Neural crest cell (in vitro differentiated cells): Measurements from ENCODE around the gene HDDC2. TPM values are rescaled to one million over a fixed set of nuclear protein-coding genes. Genes with fewer than 3 reads are reported as not detected.

Experiments
- DNase-seq: peaks from one replicate; pipeline ENCODE4 v3.0.0; 2021; ENCODE audit warnings: low read depth, mixed read lengths, low spot score
- H3K27ac Mint-ChIP-seq: one replicate; pipeline ENCODE4 v1.8.0; 2021; ENCODE audit warnings: mild to moderate bottlenecking, mixed read lengths; ENCODE audit not compliant: unreplicated experiment
- H3K27me3 Mint-ChIP-seq: 2 replicates; pipeline ENCODE4 v1.8.0; 2021; ENCODE audit warnings: low read depth, mild to moderate bottlenecking, mixed read lengths
- H3K36me3 Mint-ChIP-seq: 2 replicates; pipeline ENCODE4 v1.8.0; 2021; ENCODE audit warnings: low read depth, mild to moderate bottlenecking, mixed read lengths
- H3K4me1 Mint-ChIP-seq: 2 replicates; pipeline ENCODE4 v1.8.0; 2021; ENCODE audit warnings: mixed read lengths
- H3K4me3 Mint-ChIP-seq: one replicate; pipeline ENCODE4 v1.8.0; 2021; ENCODE audit warnings: mild to moderate bottlenecking, mixed read lengths
- H3K9me3 Mint-ChIP-seq: 2 replicates; pipeline ENCODE4 v1.8.0; 2021; ENCODE audit warnings: mixed read lengths
- total RNA-seq: library from RNA; stranded (reverse); gene quantifications from 2 replicates; pipeline ENCODE4 v1.2.1, GENCODE V29; 2021
- TF ChIP-seq, protein P1 (sequence below): fragments of 200-600 bp; sonication (generic); conservative IDR thresholded peaks from 2 replicates; pipeline ENCODE4 v1.5.0; 2021; ENCODE audit warnings: antibody characterized with exemption, mild to moderate bottlenecking

Gene HDDC2
- total RNA-seq, 1 donor from 2014 or later = 103 TPM

- no peak overlapping the region for H3K27ac Mint-ChIP-seq
- no peak for DNase-seq
- H3K36me3 Mint-ChIP-seq = no peaks in the 10 kb centered on the region
- peaks cover 4% of the 10 kb centered on the region for H3K4me1 Mint-ChIP-seq
- H3K4me3 Mint-ChIP-seq = no peak overlapping the region
- TF ChIP-seq, protein P1, sequence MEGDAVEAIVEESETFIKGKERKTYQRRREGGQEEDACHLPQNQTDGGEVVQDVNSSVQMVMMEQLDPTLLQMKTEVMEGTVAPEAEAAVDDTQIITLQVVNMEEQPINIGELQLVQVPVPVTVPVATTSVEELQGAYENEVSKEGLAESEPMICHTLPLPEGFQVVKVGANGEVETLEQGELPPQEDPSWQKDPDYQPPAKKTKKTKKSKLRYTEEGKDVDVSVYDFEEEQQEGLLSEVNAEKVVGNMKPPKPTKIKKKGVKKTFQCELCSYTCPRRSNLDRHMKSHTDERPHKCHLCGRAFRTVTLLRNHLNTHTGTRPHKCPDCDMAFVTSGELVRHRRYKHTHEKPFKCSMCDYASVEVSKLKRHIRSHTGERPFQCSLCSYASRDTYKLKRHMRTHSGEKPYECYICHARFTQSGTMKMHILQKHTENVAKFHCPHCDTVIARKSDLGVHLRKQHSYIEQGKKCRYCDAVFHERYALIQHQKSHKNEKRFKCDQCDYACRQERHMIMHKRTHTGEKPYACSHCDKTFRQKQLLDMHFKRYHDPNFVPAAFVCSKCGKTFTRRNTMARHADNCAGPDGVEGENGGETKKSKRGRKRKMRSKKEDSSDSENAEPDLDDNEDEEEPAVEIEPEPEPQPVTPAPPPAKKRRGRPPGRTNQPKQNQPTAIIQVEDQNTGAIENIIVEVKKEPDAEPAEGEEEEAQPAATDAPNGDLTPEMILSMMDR = no peak
- H3K9me3 Mint-ChIP-seq = no peaks in the 10 kb centered on the region
- H3K27me3 Mint-ChIP-seq = no peaks in the 10 kb centered on the region
Observed at GRCh38 chr6:125231133-125231532, 70.6 kb downstream of the HDDC2 start.

DNA sequence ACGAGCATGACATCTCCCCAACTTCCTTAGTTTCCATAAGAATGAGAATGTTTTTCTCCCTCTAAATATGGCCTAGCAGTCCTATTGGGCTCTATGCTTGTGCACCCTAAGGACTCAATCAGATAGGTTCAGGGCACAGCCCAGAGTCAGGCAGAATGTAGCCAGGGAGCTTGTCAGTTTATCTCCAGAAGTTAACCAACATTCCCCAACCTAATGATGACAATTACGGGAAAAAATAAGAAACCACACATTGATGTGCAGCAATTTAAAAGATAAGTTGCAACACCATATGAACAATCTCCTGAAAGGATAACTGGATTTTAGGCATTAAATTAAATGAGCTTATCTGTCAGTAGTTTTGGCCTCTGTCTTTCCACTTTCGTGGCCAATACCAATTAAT, 71.1 kb downstream of the HDDC2 start:
- no peaks in the 10 kb centered on the region for H3K36me3 Mint-ChIP-seq
- H3K9me3 Mint-ChIP-seq = no peaks in the 10 kb centered on the region
- no peak for DNase-seq
- H3K27ac Mint-ChIP-seq = no peak overlapping the region
- peaks cover 4% of the 10 kb centered on the region for H3K4me1 Mint-ChIP-seq
- H3K4me3 Mint-ChIP-seq = no peak overlapping the region
- TF ChIP-seq, protein P1 = no peak
- H3K27me3 Mint-ChIP-seq = no peaks in the 10 kb centered on the region

DNA sequence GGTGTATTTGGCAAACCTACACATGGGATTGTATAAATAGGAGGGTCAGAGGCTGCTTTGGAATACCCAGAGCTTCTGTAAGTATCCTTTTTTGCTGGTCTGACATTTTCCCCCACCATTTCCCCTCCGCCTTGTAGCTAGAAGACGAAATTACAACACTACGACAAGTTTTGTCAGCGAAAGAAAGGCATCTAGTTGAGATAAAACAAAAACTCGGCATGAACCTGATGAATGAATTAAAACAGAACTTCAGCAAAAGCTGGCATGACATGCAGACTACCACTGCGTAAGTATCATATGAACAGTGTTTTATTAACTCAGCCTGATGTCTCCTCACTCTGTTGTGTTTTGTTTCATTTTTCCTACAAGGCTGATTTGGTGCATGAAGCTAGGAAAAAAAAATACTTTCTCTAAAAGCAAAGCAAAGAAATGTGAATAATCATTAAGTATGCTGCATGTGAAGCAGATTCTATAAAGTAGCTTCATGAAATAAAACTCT, 72.7 kb downstream of the HDDC2 start:
- Mint-ChIP-seq H3K27me3 (no peaks in the 10 kb centered on the region), H3K4me1 (peaks cover 10% of the 10 kb centered on the region), H3K9me3 (no peaks in the 10 kb centered on the region), H3K4me3 (no peak overlapping the region), H3K27ac (no peak overlapping the region), H3K36me3 (no peaks in the 10 kb centered on the region)
- TF ChIP-seq, protein P1 = no peak
- DNase-seq = no peak

GRCh38 chr6:125227244-125227643, 74.5 kb downstream of the HDDC2 start:
- Mint-ChIP-seq H3K27ac (no peak overlapping the region), H3K27me3 (no peaks in the 10 kb centered on the region), H3K36me3 (no peaks in the 10 kb centered on the region), H3K4me1 (peaks cover 18% of the 10 kb centered on the region), H3K4me3 (no peak overlapping the region), H3K9me3 (no peaks in the 10 kb centered on the region)
- DNase-seq = no peak
- TF ChIP-seq, protein P1 = no peak

Other genes with a start within 250 kb of the HDDC2 start
- 2.9 and 3.6 TPM in 2 replicates for gene TPD52L1, start 148.2 kb downstream of the HDDC2 start, total RNA-seq